ENCODE data around the gene NELFB.

Gene NELFB

GRCh38 chr9:137305060-137305797 lies 50.1 kb downstream of the NELFB start:
- no peak for TF ChIP-seq CTCF (IDR thresholded peaks at IDR 0.05)

GRCh38 chr9:137305798-137306065 lies 50.6 kb downstream of the NELFB start:
- no peak for TF ChIP-seq CTCF (IDR thresholded peaks at IDR 0.05)

- no peak for TF ChIP-seq CTCF (IDR thresholded peaks at IDR 0.05)
These were observed 51.1 kb downstream of the NELFB start for GRCh38 chr9:137306066-137306849.

- no peak for TF ChIP-seq CTCF (IDR thresholded peaks at IDR 0.05)
These were observed 51.7 kb downstream of the NELFB start for GRCh38 chr9:137306850-137307254.

GRCh38 chr9:137307255-137308056 lies 52.3 kb downstream of the NELFB start:
- TF ChIP-seq CTCF (IDR thresholded peaks at IDR 0.05), result no peak

- no peak for TF ChIP-seq CTCF (IDR thresholded peaks at IDR 0.05)
These were observed 53.0 kb downstream of the NELFB start for GRCh38 chr9:137308057-137308619.

GRCh38 chr9:137309368-137310188 lies 54.5 kb downstream of the NELFB start:
- TF ChIP-seq CTCF (IDR thresholded peaks at IDR 0.05), result no peak
